ENCODE results near the gene IQCK. TPM values are rescaled to one million over a fixed set of nuclear protein-coding genes. Genes with fewer than 3 reads are reported as not detected.

Gene IQCK
- total and polyA plus RNA-seq, 2 donors (not counting 3 experiments of a cell fraction or from before 2014, with no cell fraction given), result 17.2 to 18.1 TPM

- no peak overlapping the region for H3K4me3 ChIP-seq (replicated peaks in 1 of 3; ENCODE audit: insufficient read depth in 1 of 3, low read depth in 1 of 3, low read length in 3 of 3)
- no peak overlapping the region for H3K9ac ChIP-seq (replicated peaks; ENCODE audit: extremely low read depth, insufficient read depth, low read length)
- BruUV-seq (replicated peaks), result no TSS peak
- no peak overlapping the region for H3K27ac ChIP-seq (ENCODE audit: insufficient read depth, low read depth, low read length)
- H4K20me1 ChIP-seq (replicated peaks; ENCODE audit: control insufficient read depth, extremely low read depth, insufficient read depth, low read length), result no peaks in the 10 kb centered on the region
- no peaks in the 10 kb centered on the region for H3K9me3 ChIP-seq (replicated peaks; ENCODE audit: control insufficient read depth, insufficient read depth, low read length)
- intact Hi-C loops (cut with micrococcal nuclease) (no loop called here), dilution Hi-C loops (cut with MboI; ENCODE audit: extremely low pct_ligation_motif_present, low sequenced_read_pairs) (no loop called here)
- CTCF ChIA-PET, result no interaction called here
- H3K27me3 ChIP-seq (ENCODE audit: control insufficient read depth in 2 of 2, insufficient read depth in 2 of 2, low read length in 2 of 2), result no peaks in the 10 kb centered on the region
- POLR2A ChIA-PET, result no interaction called here
- no peak overlapping the region for H2AFZ ChIP-seq (ENCODE audit: low read depth, low read length)
- TF ChIP-seq GATA2 (IDR thresholded peaks at IDR 0.05; ENCODE audit: insufficient read depth, insufficient read length, low read depth, low read length) (no peak), JUN (IDR thresholded peaks at IDR 0.05; ENCODE audit: borderline replicate concordance, insufficient read depth, insufficient read length, low read depth) (no peak), MYC (IDR thresholded peaks at IDR 0.05; ENCODE audit: low read depth, low read length) (no peak), FOS (IDR thresholded peaks at IDR 0.05; ENCODE audit: borderline replicate concordance, insufficient read depth, low read length) (no peak), CTCF (IDR thresholded peaks at IDR 0.05; ENCODE audit: extremely low read depth in 1 of 2, insufficient read depth in 1 of 2, low read depth in 1 of 2, low read length in 2 of 2) (no peak)
- H3K4me2 ChIP-seq (ENCODE audit: insufficient read depth, low read length), result no peak overlapping the region
- H3K79me2 ChIP-seq (ENCODE audit: control insufficient read depth, insufficient read depth, low read length), result no peaks in the 10 kb centered on the region
- DNase-seq (ENCODE audit: low read depth, low spot score), result no peak
- peaks cover 8% of the 10 kb centered on the region for H3K4me1 ChIP-seq (ENCODE audit: control insufficient read depth, extremely low read depth, insufficient read depth, low read length)
- no peaks in the 10 kb centered on the region for H3K36me3 ChIP-seq (ENCODE audit: control insufficient read depth in 2 of 2, extremely low read depth in 1 of 2, insufficient read depth in 2 of 2, low read length in 2 of 2)
- no peaks in the 10 kb centered on the region for H3K9me1 ChIP-seq (replicated peaks; ENCODE audit: control insufficient read depth, extremely low read depth, insufficient read depth, low read length)
- no peak for FAIRE-seq
These were observed 130.7 kb downstream of the IQCK start for GRCh38 chr16:19848756-19849155.

Measured in endothelial cell of umbilical vein (primary cell).